Activated naive CD4-positive, alpha-beta T cell treated with anti-CD3 and anti-CD28 coated beads for 36 hours (primary cell): ENCODE results near the gene SLC7A6. TPM values are rescaled to one million over a fixed set of nuclear protein-coding genes. Genes with fewer than 3 reads are reported as not detected.
A peak's percentile ranks its signal among the peaks of the same experiment; 100 is the strongest.
"Not testable (repeated sequence)": the region's sequence is repeated elsewhere in the genome, so short reads cannot be mapped to it uniquely, and the experiment has no call there.

Experiments
- CTCF ChIA-PET: fragments of 350-600 bp; sonication (Branson Sonifier 250); formaldehyde crosslinking; loops from one replicate; lab custom pipeline; 2021; ENCODE audit warnings: antibody characterized with exemption; lab: Charles Lee
- DNase-seq: peaks from one replicate; pipeline ENCODE4 v3.0.0-alpha.2; 2020
- H3K27ac Mint-ChIP-seq: one replicate; pipeline ENCODE4 v1.8.0; 2021; ENCODE audit warnings: mild to moderate bottlenecking, mixed read lengths
- H3K27me3 Mint-ChIP-seq: one replicate; pipeline ENCODE4 v1.8.0; 2021; ENCODE audit warnings: low read depth, mixed read lengths
- H3K36me3 Mint-ChIP-seq: one replicate; pipeline ENCODE4 v1.8.0; 2021; ENCODE audit warnings: low read depth, mixed read lengths
- H3K4me1 Mint-ChIP-seq: one replicate; pipeline ENCODE4 v1.8.0; 2021; ENCODE audit warnings: low read depth, mixed read lengths
- H3K4me3 Mint-ChIP-seq: one replicate; pipeline ENCODE4 v1.8.0; 2021; ENCODE audit warnings: mild to moderate bottlenecking, moderate library complexity, mixed read lengths
- H3K9me3 Mint-ChIP-seq: one replicate; pipeline ENCODE4 v1.8.0; 2021; ENCODE audit warnings: mixed read lengths
- intact Hi-C: fragments of 100-400 bp; cut with micrococcal nuclease; formaldehyde crosslinking; loops from one replicate; pipeline ENCODE4 v1.15.1; 2023
- total RNA-seq, 2 experiments: library from RNA; stranded (reverse); gene quantifications; one replicate each; pipeline ENCODE4 v1.2.3, GENCODE V29; 2021

Gene SLC7A6
- total RNA-seq, 2 experiments from 2014 or later = 79.4 to 83.4 TPM

DNA sequence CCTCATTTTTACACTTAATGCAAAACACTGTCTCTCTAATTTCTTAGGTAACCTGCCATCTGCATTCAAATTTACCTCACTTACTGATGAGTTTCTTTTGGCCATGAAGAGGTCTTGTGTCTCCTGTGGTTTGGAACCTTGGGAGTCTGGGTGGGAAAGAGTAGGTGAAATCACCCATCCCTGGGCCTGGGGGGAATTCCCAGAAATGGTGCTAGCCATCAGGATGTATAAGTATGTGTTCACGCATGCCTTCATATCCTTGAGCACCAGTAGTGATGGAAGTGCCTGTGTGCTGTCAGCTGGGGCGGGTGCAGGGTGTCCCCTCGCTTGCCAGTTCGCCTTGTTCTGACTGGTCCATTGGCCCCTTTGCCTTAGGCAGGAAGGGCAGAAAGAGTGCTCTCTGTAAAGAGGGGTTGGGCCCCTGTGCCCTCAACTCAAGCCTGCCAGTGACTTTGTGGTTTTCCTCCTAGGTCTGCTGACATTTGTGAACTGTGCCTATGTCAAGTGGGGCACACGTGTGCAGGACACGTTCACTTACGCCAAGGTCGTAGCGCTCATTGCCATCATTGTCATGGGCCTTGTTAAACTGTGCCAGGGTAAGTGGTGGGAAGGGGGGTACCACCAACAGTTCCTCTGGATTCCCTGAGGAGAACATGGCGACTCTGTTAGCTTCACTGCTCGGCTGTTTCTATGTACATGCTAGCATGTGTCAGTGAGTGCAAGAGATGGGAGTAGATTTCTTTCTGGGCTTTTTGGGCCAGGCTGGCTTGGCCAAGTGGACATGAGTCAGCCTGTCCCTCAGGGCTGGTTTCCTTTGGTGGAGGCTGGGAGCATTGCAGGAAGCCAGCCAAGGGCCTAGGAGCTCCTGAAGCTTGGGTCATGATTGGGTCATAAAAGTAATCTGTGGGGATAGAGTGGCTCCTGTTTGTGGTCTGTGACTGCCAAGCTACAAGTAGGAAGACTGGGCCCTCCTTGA lies 23.2 kb downstream of the SLC7A6 start:
- CTCF ChIA-PET = interaction anchor here (0.9 to 10.6 kb wide), 5 partner anchors 13 to 35 kb away, joined by 3 to 181 read pairs (median 4); partner anchors contain the start of gene SLC7A6
- Mint-ChIP-seq H3K9me3 (no peaks in the 10 kb centered on the region), H3K4me1 (peaks cover 97% of the 10 kb centered on the region), H3K4me3 (peak overlapping the region; percentile 12), H3K27me3 (no peaks in the 10 kb centered on the region), H3K27ac (peak overlapping the region; percentile 92), H3K36me3 (peaks cover 55% of the 10 kb centered on the region)
- DNase-seq = peak; percentile 73
- intact Hi-C loops = loop anchor here (5.0 kb wide), 1 partner anchor 200 kb away; the partner anchor contains the start of gene NFATC3

- H3K9me3 Mint-ChIP-seq = no peaks in the 10 kb centered on the region
- DNase-seq = no peak
- no peak overlapping the region for H3K4me3 Mint-ChIP-seq
- H3K27ac Mint-ChIP-seq = peak overlapping the region; percentile 92
- intact Hi-C loops = loop anchor here (5.0 kb wide), 1 partner anchor 201 kb away; the partner anchor contains the start of gene NFATC3
- peaks cover 95% of the 10 kb centered on the region for H3K4me1 Mint-ChIP-seq
- CTCF ChIA-PET = interaction anchor here (0.9 to 10.6 kb wide), 6 partner anchors 14 to 80 kb away, joined by 3 to 181 read pairs (median 4); partner anchors contain the start of gene SLC7A6
- no peaks in the 10 kb centered on the region for H3K27me3 Mint-ChIP-seq
- peaks cover 55% of the 10 kb centered on the region for H3K36me3 Mint-ChIP-seq
Observed at GRCh38 chr16:68288252-68288650, 23.9 kb downstream of the SLC7A6 start.

DNA sequence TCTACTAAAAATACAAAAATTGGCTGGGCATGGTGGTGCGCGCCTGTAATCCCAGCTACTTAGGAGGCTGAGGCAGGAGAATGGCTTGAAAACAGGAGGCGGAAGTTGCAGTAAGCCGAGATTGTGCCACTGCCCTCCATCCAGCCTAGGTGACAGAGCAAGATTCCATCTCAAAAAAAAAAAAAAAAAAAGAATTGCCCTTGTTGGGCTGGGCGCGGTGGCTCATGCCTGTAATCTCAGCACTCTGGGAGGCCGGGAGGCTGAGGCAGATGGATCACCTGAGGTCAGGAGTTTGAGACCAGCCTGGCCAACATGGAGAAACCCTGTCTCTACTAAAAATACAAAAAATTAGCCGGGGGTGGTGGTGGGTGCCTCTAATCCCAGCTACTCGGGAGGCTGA lies 24.5 kb downstream of the SLC7A6 start:
- CTCF ChIA-PET = interaction anchor here (1.0 to 10.6 kb wide), 6 partner anchors 9 to 80 kb away, joined by 3 to 181 read pairs (median 7); partner anchors contain the start of gene SLC7A6
- intact Hi-C loops = loop anchor here (1.0 to 5.0 kb wide), 3 partner anchors 22 to 201 kb away; partner anchors contain the start of genes NFATC3 and SLC7A6OS
- H3K4me3 Mint-ChIP-seq, H3K27me3 Mint-ChIP-seq, H3K9me3 Mint-ChIP-seq, DNase-seq: not testable (repeated sequence)
- H3K36me3 Mint-ChIP-seq = peaks cover 55% of the 10 kb centered on the region
- peak overlapping the region; percentile 92 for H3K27ac Mint-ChIP-seq
- peaks cover 94% of the 10 kb centered on the region for H3K4me1 Mint-ChIP-seq

- Mint-ChIP-seq H3K27ac (peak overlapping the region; percentile 92), H3K36me3 (peaks cover 56% of the 10 kb centered on the region)
- intact Hi-C loops = loop anchor here (1.0 to 5.0 kb wide), 3 partner anchors 21 to 202 kb away; partner anchors contain the start of genes NFATC3 and SLC7A6OS
Observed at GRCh38 chr16:68289202-68289601, 24.9 kb downstream of the SLC7A6 start.

GRCh38 chr16:68289621-68290329 lies 25.4 kb downstream of the SLC7A6 start:
- H3K9me3 Mint-ChIP-seq = no peaks in the 10 kb centered on the region
- H3K36me3 Mint-ChIP-seq = peaks cover 56% of the 10 kb centered on the region
- H3K27ac Mint-ChIP-seq = peak overlapping the region; percentile 92
- no peak overlapping the region for H3K4me3 Mint-ChIP-seq
- H3K27me3 Mint-ChIP-seq = no peaks in the 10 kb centered on the region
- CTCF ChIA-PET = interaction anchor here (0.7 to 10.6 kb wide), 6 partner anchors 9 to 39 kb away, joined by 3 to 181 read pairs (median 6); partner anchors contain the start of gene SLC7A6
- peak; percentile 81 for DNase-seq
- peaks cover 87% of the 10 kb centered on the region for H3K4me1 Mint-ChIP-seq
- intact Hi-C loops = loop anchor here (1.0 to 5.0 kb wide), 3 partner anchors 21 to 202 kb away; partner anchors contain the start of genes NFATC3 and SLC7A6OS

More at GRCh38 chr16:68289202-68289601, 24.9 kb downstream of the SLC7A6 start:
- H3K4me3 Mint-ChIP-seq = no peak overlapping the region
- no peaks in the 10 kb centered on the region for H3K9me3 Mint-ChIP-seq
- CTCF ChIA-PET = interaction anchor here (0.7 to 10.6 kb wide), 7 partner anchors 9 to 79 kb away, joined by 3 to 181 read pairs (median 5); partner anchors contain the start of gene SLC7A6
- no peak for DNase-seq
- no peaks in the 10 kb centered on the region for H3K27me3 Mint-ChIP-seq
- peaks cover 92% of the 10 kb centered on the region for H3K4me1 Mint-ChIP-seq

GRCh38 chr16:68290450-68290849 lies 26.1 kb downstream of the SLC7A6 start:
- Mint-ChIP-seq H3K9me3 (no peaks in the 10 kb centered on the region), H3K4me3 (no peak overlapping the region), H3K36me3 (peaks cover 54% of the 10 kb centered on the region), H3K27ac (peak overlapping the region; percentile 92), H3K27me3 (no peaks in the 10 kb centered on the region), H3K4me1 (peaks cover 80% of the 10 kb centered on the region)
- CTCF ChIA-PET = interaction anchor here (0.9 to 10.6 kb wide), 3 partner anchors 13 to 39 kb away, joined by 3 to 181 read pairs (median 5); partner anchors contain the start of gene SLC7A6
- intact Hi-C loops = no loop called here
- no peak for DNase-seq

- intact Hi-C loops = no loop called here
- no peak for DNase-seq
- Mint-ChIP-seq H3K27me3 (no peaks in the 10 kb centered on the region), H3K27ac (peak overlapping the region; percentile 92), H3K9me3 (no peaks in the 10 kb centered on the region), H3K4me1 (peaks cover 73% of the 10 kb centered on the region), H3K4me3 (no peak overlapping the region), H3K36me3 (peaks cover 56% of the 10 kb centered on the region)
- CTCF ChIA-PET = interaction anchor here (0.7 to 10.6 kb wide), 7 partner anchors 12 to 172 kb away, joined by 3 to 181 read pairs (median 4); partner anchors contain the start of gene SLC7A6
Observed at GRCh38 chr16:68291227-68291626, 26.9 kb downstream of the SLC7A6 start.

DNA sequence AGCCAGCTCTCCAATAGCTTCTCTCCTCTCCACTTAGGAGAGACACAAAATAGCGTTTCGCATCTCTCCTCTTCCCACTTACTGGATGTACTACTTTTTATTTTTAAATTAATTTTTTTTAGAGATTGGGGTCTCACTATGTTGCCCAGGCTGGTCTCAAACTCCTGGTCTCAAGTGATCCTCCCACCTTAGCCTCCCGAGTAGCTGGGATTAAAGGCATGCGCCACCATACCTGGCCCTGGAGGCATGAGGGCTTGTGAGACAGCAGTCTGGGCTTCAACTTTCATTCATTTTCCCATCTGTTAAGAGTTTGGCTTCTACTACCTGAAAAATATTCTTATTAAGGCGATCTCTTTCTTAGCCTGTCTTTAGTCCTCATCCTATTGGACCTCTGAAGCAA lies 28.1 kb downstream of the SLC7A6 start:
- intact Hi-C loops = no loop called here
- Mint-ChIP-seq H3K9me3 (no peaks in the 10 kb centered on the region), H3K4me3 (no peak overlapping the region), H3K4me1 (peaks cover 61% of the 10 kb centered on the region), H3K36me3 (peaks cover 56% of the 10 kb centered on the region), H3K27me3 (no peaks in the 10 kb centered on the region), H3K27ac (peak overlapping the region; percentile 92)
- CTCF ChIA-PET = interaction anchor here (1.1 to 10.6 kb wide), 3 partner anchors 19 to 31 kb away, joined by 3 to 181 read pairs (median 6); partner anchors contain the start of gene SLC7A6
- DNase-seq = no peak

DNA sequence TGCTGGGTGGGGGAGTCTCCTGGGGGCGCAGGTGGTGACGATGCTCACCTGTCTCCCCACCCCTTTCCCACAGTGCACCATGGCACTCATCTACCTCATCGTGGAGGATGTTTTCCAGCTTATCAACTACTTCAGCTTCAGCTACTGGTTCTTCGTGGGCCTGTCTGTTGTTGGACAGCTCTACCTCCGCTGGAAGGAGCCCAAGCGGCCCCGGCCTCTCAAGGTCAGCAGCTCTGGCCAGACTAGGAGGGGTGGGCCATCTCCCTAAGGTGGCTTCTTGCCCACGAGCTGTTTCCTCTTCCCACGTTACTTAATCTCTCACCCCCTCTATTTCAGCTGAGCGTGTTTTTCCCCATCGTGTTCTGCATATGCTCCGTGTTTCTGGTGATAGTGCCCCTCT lies 32.0 kb downstream of the SLC7A6 start:
- H3K36me3 Mint-ChIP-seq = peaks cover 62% of the 10 kb centered on the region

GRCh38 chr16:68296693-68297092 lies 32.4 kb downstream of the SLC7A6 start:
- H3K4me3 Mint-ChIP-seq = no peak overlapping the region
- no peaks in the 10 kb centered on the region for H3K27me3 Mint-ChIP-seq
- H3K36me3 Mint-ChIP-seq = peaks cover 61% of the 10 kb centered on the region
- peak overlapping the region; percentile 74 for H3K27ac Mint-ChIP-seq
- CTCF ChIA-PET = interaction anchor here (1.3 to 8.3 kb wide), 4 partner anchors 12 to 35 kb away, joined by 3 to 74 read pairs (median 5); partner anchors contain the start of genes PRMT7, SLC7A6 and SLC7A6OS
- H3K4me1 Mint-ChIP-seq = peaks cover 32% of the 10 kb centered on the region
- intact Hi-C loops = no loop called here
- DNase-seq = no peak
- H3K9me3 Mint-ChIP-seq = no peaks in the 10 kb centered on the region

More for the DNA sequence above, 32.0 kb downstream of the SLC7A6 start:
- no peaks in the 10 kb centered on the region for H3K27me3 Mint-ChIP-seq
- no peak overlapping the region for H3K4me3 Mint-ChIP-seq
- H3K27ac Mint-ChIP-seq = peak overlapping the region; percentile 74
- DNase-seq = no peak
- CTCF ChIA-PET = interaction anchor here (1.3 to 8.3 kb wide), 4 partner anchors 11 to 34 kb away, joined by 3 to 74 read pairs (median 5); partner anchors contain the start of genes PRMT7, SLC7A6 and SLC7A6OS
- intact Hi-C loops = no loop called here
- peaks cover 34% of the 10 kb centered on the region for H3K4me1 Mint-ChIP-seq
- H3K9me3 Mint-ChIP-seq = no peaks in the 10 kb centered on the region

GRCh38 chr16:68297908-68298307 lies 33.6 kb downstream of the SLC7A6 start:
- H3K36me3 Mint-ChIP-seq = peaks cover 61% of the 10 kb centered on the region

More at GRCh38 chr16:68297908-68298307, 33.6 kb downstream of the SLC7A6 start:
- Mint-ChIP-seq H3K27ac (peak overlapping the region; percentile 51), H3K27me3 (no peaks in the 10 kb centered on the region), H3K4me3 (no peak overlapping the region), H3K9me3 (no peaks in the 10 kb centered on the region), H3K4me1 (peaks cover 25% of the 10 kb centered on the region)
- no peak for DNase-seq
- intact Hi-C loops = no loop called here
- CTCF ChIA-PET = interaction anchor here (1.5 to 8.3 kb wide), 4 partner anchors 8 to 36 kb away, joined by 4 to 74 read pairs (median 6); partner anchors contain the start of gene SLC7A6
